Caco-2 (cell line): ENCODE data around the gene MAPKAP1. TPM values are rescaled to one million over a fixed set of nuclear protein-coding genes. Genes with fewer than 3 reads are reported as not detected.
A peak's percentile ranks its signal among the peaks of the same experiment; 100 is the strongest.

Source experiments
- BruUV-seq: library from RNA; stranded (reverse); fragments of 400-500 nt; replicated peaks from 2 replicates; lab custom pipeline; 2021; lab: Mats Ljungman, UMichigan
- CTCF ChIA-PET: fragments of 300-600 bp; sonication (Branson Sonifier 250); formaldehyde crosslinking; loops from one replicate; lab custom pipeline; 2022; ENCODE audit warnings: antibody characterized with exemption; lab: Charles Lee
- POLR2A ChIA-PET: fragments of 300-600 bp; sonication (Branson Sonifier 250); formaldehyde crosslinking; loops from one replicate; lab custom pipeline; 2022; ENCODE audit warnings: antibody characterized with exemption; lab: Charles Lee
- DNase-seq, 2 experiments: peaks; one replicate each; pipeline versions ENCODE4 v3.0.0 to v3.0.0-alpha.2; 2020 to 2022
- H3K27me3 ChIP-seq: replicated peaks from 2 replicates; pipeline ENCODE4 v1.6.0; 2011; ENCODE audit warnings: low read length; ENCODE audit not compliant: control insufficient read depth, insufficient read depth
- H3K36me3 ChIP-seq: 2 replicates; pipeline ENCODE4 v1.5.1; 2011; ENCODE audit warnings: low read length; ENCODE audit not compliant: control insufficient read depth, insufficient read depth
- H3K4me1 ChIP-seq: fragments of 250-450 bp; sonication (Bioruptor Pico); 2 replicates; pipeline ENCODE4 v1.5.1; 2020; ENCODE audit warnings: mild to moderate bottlenecking
- H3K4me3 ChIP-seq: 2 replicates; pipeline ENCODE4 v1.5.1; 2011; ENCODE audit warnings: low read depth, mild to moderate bottlenecking, control low read depth, low read length
- H3K9me3 ChIP-seq: fragments of 250-450 bp; sonication (Bioruptor Pico); 2 replicates; pipeline ENCODE4 v1.5.1; 2020; ENCODE audit warnings: mild to moderate bottlenecking, moderate library complexity
- H3K27ac Mint-ChIP-seq: one replicate; pipeline ENCODE4 v1.8.0; 2022; ENCODE audit warnings: mixed read lengths; ENCODE audit not compliant: unreplicated experiment
- H3K27me3 Mint-ChIP-seq: one replicate; pipeline ENCODE4 v1.8.0; 2022; ENCODE audit warnings: mixed read lengths; ENCODE audit not compliant: insufficient read depth, unreplicated experiment
- H3K36me3 Mint-ChIP-seq: one replicate; pipeline ENCODE4 v1.8.0; 2022; ENCODE audit warnings: mild to moderate bottlenecking, mixed read lengths; ENCODE audit not compliant: insufficient read depth, unreplicated experiment
- H3K4me1 Mint-ChIP-seq: one replicate; pipeline ENCODE4 v1.8.0; 2022; ENCODE audit warnings: low read depth, mixed read lengths; ENCODE audit not compliant: unreplicated experiment
- H3K4me3 Mint-ChIP-seq: one replicate; pipeline ENCODE4 v1.8.0; 2022; ENCODE audit warnings: mild to moderate bottlenecking, moderate library complexity, mixed read lengths; ENCODE audit not compliant: unreplicated experiment
- H3K9me3 Mint-ChIP-seq: one replicate; pipeline ENCODE4 v1.8.0; 2022; ENCODE audit warnings: mixed read lengths; ENCODE audit not compliant: unreplicated experiment
- intact Hi-C: fragments of 100-400 bp; cut with micrococcal nuclease; formaldehyde crosslinking; loops from one replicate; pipeline ENCODE4 v1.10.0; 2022; ENCODE audit not compliant: unreplicated experiment
- total RNA-seq: library from RNA; stranded (reverse); gene quantifications from 2 replicates; pipeline ENCODE4 v1.2.3, GENCODE V29; 2022
- TF ChIP-seq, protein P1 (sequence below), 2 experiments: fragments of 200-600 bp in 1 of 2; IDR thresholded peaks; 1 replicate in 1 of 2; 2 replicates in 1 of 2; pipeline versions ENCODE4 v1.5.1 to v1.8.0; 2011 to 2022; ENCODE audit warnings: antibody characterized with exemption in 1 of 2, control low read depth in 1 of 2, inconsistent platforms in 1 of 2, low read depth in 1 of 2, low read length in 1 of 2, mild to moderate bottlenecking in 1 of 2, moderate library complexity in 1 of 2; ENCODE audit not compliant: insufficient read depth in 1 of 2, severe bottlenecking in 1 of 2, unreplicated experiment in 1 of 2

Gene MAPKAP1
- total RNA-seq, 1 experiment from 2014 or later = 70.0 TPM

DNA sequence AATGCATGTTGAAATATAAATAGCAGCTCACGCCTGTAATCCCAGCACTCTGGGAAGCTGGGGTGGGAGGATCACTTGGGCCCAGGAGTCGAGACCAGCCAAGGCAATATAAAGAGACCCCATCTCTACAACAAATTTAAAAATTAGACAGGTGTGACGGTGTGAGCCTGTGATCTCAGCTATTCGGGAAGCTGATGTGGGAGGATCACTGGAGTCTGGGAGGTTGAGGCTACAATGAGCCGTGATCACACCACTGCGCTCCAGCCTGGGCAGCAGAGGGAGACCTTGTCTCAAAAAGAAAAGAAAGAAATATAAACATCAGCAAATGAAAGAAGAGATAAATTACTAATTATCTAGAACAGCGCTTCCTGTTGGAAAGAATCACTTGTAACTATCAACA lies 105.0 kb downstream of the MAPKAP1 start:
- peaks cover 19% of the 10 kb centered on the region for H3K4me1 ChIP-seq
- ChIA-PET POLR2A (no interaction called here), CTCF (interaction anchor here (0.6 kb wide), 1 partner anchor 43 kb away, joined by 3 read pairs; no protein-coding TSS in a partner anchor)
- Mint-ChIP-seq H3K4me1 (peaks cover 10% of the 10 kb centered on the region), H3K4me3 (no peak overlapping the region), H3K27me3 (no peaks in the 10 kb centered on the region), H3K36me3 (no peaks in the 10 kb centered on the region), H3K9me3 (no peaks in the 10 kb centered on the region), H3K27ac (peak overlapping the region; percentile 44)
- BruUV-seq = no TSS peak
- H3K27me3 ChIP-seq = no peaks in the 10 kb centered on the region
- H3K36me3 ChIP-seq = no peaks in the 10 kb centered on the region
- no peaks in the 10 kb centered on the region for H3K9me3 ChIP-seq
- no peak overlapping the region for H3K4me3 ChIP-seq
- no peak for DNase-seq
- intact Hi-C loops = no loop called here
- TF ChIP-seq, protein P1, sequence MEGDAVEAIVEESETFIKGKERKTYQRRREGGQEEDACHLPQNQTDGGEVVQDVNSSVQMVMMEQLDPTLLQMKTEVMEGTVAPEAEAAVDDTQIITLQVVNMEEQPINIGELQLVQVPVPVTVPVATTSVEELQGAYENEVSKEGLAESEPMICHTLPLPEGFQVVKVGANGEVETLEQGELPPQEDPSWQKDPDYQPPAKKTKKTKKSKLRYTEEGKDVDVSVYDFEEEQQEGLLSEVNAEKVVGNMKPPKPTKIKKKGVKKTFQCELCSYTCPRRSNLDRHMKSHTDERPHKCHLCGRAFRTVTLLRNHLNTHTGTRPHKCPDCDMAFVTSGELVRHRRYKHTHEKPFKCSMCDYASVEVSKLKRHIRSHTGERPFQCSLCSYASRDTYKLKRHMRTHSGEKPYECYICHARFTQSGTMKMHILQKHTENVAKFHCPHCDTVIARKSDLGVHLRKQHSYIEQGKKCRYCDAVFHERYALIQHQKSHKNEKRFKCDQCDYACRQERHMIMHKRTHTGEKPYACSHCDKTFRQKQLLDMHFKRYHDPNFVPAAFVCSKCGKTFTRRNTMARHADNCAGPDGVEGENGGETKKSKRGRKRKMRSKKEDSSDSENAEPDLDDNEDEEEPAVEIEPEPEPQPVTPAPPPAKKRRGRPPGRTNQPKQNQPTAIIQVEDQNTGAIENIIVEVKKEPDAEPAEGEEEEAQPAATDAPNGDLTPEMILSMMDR (IDR thresholded peaks at IDR 0.05; ENCODE audit: insufficient read depth in 1 of 2, low read depth in 1 of 2, low read length in 1 of 2, severe bottlenecking in 1 of 2, unreplicated experiment in 1 of 2) = no peak

DNA sequence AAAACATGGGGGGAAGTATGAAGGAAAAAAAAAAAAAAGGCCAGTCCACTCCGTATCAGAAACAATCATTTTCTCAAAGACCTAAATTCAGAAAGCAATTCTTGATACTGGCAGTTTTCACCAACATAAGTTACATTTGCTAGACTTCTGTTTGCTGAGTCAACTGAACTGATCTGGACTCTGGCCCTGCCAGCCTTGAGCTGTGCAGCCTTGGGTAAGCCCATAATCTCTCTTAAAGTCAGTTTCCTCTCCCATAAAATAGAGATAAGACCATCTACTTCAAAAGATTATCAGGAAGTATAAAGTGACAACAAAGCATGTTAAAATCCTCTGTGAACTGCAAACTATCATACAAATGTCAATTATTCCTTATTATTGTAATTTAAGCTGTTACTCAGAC lies 106.8 kb downstream of the MAPKAP1 start:
- H3K36me3 ChIP-seq = no peaks in the 10 kb centered on the region
- H3K27me3 ChIP-seq = no peaks in the 10 kb centered on the region
- ChIA-PET POLR2A (no interaction called here), CTCF (interaction anchor here (0.6 to 0.7 kb wide), 3 partner anchors 39 to 200 kb away, joined by 3 to 6 read pairs (median 4); no protein-coding TSS in a partner anchor)
- intact Hi-C loops = no loop called here
- BruUV-seq = no TSS peak
- peak overlapping the region; percentile 53 for H3K27ac Mint-ChIP-seq
- peaks cover 8% of the 10 kb centered on the region for H3K9me3 Mint-ChIP-seq
- H3K36me3 Mint-ChIP-seq = peaks cover 5% of the 10 kb centered on the region
- no peak overlapping the region for H3K4me3 ChIP-seq
- H3K4me3 Mint-ChIP-seq = peak overlapping the region; percentile 50
- peaks cover 19% of the 10 kb centered on the region for H3K4me1 ChIP-seq
- peaks cover 17% of the 10 kb centered on the region for H3K4me1 Mint-ChIP-seq
- H3K9me3 ChIP-seq = no peaks in the 10 kb centered on the region
- DNase-seq = peak; percentile 62 to 71
- no peaks in the 10 kb centered on the region for H3K27me3 Mint-ChIP-seq
- TF ChIP-seq, protein P1 (IDR thresholded peaks at IDR 0.05; ENCODE audit: insufficient read depth in 1 of 2, low read depth in 1 of 2, low read length in 1 of 2, severe bottlenecking in 1 of 2, unreplicated experiment in 1 of 2) = no peak

DNA sequence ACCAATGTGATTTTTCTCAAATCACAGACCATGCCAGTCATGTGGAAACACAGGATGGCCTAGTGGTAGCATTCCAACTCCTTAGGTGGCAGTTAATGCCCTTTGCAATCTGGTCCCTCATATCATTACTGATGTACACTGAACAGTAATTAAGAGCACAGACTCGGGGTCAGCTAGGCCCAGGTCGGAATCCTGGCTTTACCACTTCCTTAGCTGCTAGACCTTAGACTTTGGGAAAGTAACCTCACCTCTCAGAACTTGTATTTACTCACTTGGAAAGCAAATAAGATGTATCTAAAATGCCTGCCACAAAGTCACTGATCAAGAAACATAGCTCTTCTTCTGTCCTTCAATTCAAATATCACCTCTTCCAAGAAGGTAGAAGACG lies 112.8 kb downstream of the MAPKAP1 start:
- no TSS peak for BruUV-seq
- TF ChIP-seq, protein P1 (IDR thresholded peaks at IDR 0.05; ENCODE audit: insufficient read depth in 1 of 2, low read depth in 1 of 2, low read length in 1 of 2, severe bottlenecking in 1 of 2, unreplicated experiment in 1 of 2) = no peak
- Histone ChIP-seq H3K4me3 (no peak overlapping the region), H3K4me1 (peaks cover 26% of the 10 kb centered on the region), H3K9me3 (no peaks in the 10 kb centered on the region), H3K36me3 (no peaks in the 10 kb centered on the region), H3K27me3 (no peaks in the 10 kb centered on the region)
- Mint-ChIP-seq H3K4me3 (no peak overlapping the region), H3K36me3 (peaks cover 5% of the 10 kb centered on the region), H3K4me1 (peaks cover 20% of the 10 kb centered on the region), H3K27me3 (no peaks in the 10 kb centered on the region), H3K9me3 (peaks cover 8% of the 10 kb centered on the region), H3K27ac (peak overlapping the region; percentile 11)
- DNase-seq = no peak
- ChIA-PET POLR2A (no interaction called here), CTCF (no interaction called here)
- intact Hi-C loops = no loop called here
